ENCODE results near the gene TMEM207.

GRCh38 chr3:190455828-190456227 lies 6.1 kb upstream of the TMEM207 start:
- TF ChIP-seq CTCF (IDR thresholded peaks at IDR 0.05; ENCODE audit: low read depth, low read length, missing input control) = no peak
- TF ChIP-seq, protein P1, sequence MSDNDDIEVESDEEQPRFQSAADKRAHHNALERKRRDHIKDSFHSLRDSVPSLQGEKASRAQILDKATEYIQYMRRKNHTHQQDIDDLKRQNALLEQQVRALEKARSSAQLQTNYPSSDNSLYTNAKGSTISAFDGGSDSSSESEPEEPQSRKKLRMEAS (IDR thresholded peaks at IDR 0.05) = no peak
- TF ChIP-seq TAF1 (conservative IDR thresholded peaks at IDR 0.05) = no peak
- no peak for TF ChIP-seq RAD21 (IDR thresholded peaks at IDR 0.05)
- TF ChIP-seq HNF4A (conservative IDR thresholded peaks at IDR 0.05) = no peak
- TF ChIP-seq REST (IDR thresholded peaks at IDR 0.05) = no peak
- TF ChIP-seq RXRA (IDR thresholded peaks at IDR 0.05) = no peak
